Mesenchymal stem cell (in vitro differentiated cells and primary cell): ENCODE results near the gene CIAO2A.
"Not testable (repeated sequence)": the region's sequence is repeated elsewhere in the genome, so short reads cannot be mapped to it uniquely, and the experiment has no call there.

Experiments
- DNase-seq: peaks from one replicate; pipeline ENCODE4 v3.0.0-alpha.2; 2013
- H2AFZ ChIP-seq: one replicate; pipeline ENCODE4 v1.6.1; 2013; ENCODE audit warnings: low read depth, mild to moderate bottlenecking, control low read depth, inconsistent platforms, low read length, moderate library complexity
- H2AK5ac ChIP-seq: 2 replicates; pipeline ENCODE4 v1.6.1; 2013; ENCODE audit warnings: low read length, moderate library complexity, mild to moderate bottlenecking, inconsistent platforms; ENCODE audit not compliant: severe bottlenecking
- H2BK120ac ChIP-seq: one replicate; pipeline ENCODE4 v1.6.1; 2013; ENCODE audit warnings: low read depth, mild to moderate bottlenecking, inconsistent platforms, low read length, moderate library complexity
- H2BK12ac ChIP-seq, 2 experiments: one replicate each; pipeline ENCODE4 v1.6.1; 2013; ENCODE audit warnings: inconsistent platforms in 2 of 2, low read length in 2 of 2, mild to moderate bottlenecking in 2 of 2, moderate library complexity in 2 of 2, control low read depth in 1 of 2
- H2BK15ac ChIP-seq: one replicate; pipeline ENCODE4 v1.6.1; 2013; ENCODE audit warnings: mild to moderate bottlenecking, low read depth, inconsistent platforms; ENCODE audit not compliant: poor library complexity, severe bottlenecking
- H2BK5ac ChIP-seq: 2 replicates; pipeline ENCODE4 v1.6.1; 2013; ENCODE audit warnings: low read depth, mild to moderate bottlenecking, low read length, control low read depth, inconsistent platforms; ENCODE audit not compliant: poor library complexity, severe bottlenecking
- H3K14ac ChIP-seq, 2 experiments: one replicate each; pipeline ENCODE4 v1.6.1; 2013; ENCODE audit warnings: inconsistent platforms in 2 of 2, low read length in 2 of 2, control low read depth in 1 of 2, mild to moderate bottlenecking in 1 of 2, moderate library complexity in 1 of 2
- H3K18ac ChIP-seq, 2 experiments: one replicate each; pipeline ENCODE4 v1.6.1; 2013; ENCODE audit warnings: inconsistent platforms in 2 of 2, low read length in 2 of 2, control low read depth in 1 of 2, low read depth in 1 of 2, mild to moderate bottlenecking in 1 of 2
- H3K23ac ChIP-seq, 2 experiments: one replicate each; pipeline ENCODE4 v1.6.1; 2013; ENCODE audit warnings: inconsistent platforms in 2 of 2, low read length in 2 of 2, mild to moderate bottlenecking in 2 of 2, moderate library complexity in 2 of 2, control low read depth in 1 of 2
- H3K27ac ChIP-seq: 2 replicates; pipeline ENCODE4 v1.5.1; 2013; ENCODE audit warnings: mild to moderate bottlenecking, moderate library complexity, low read length, control low read depth, inconsistent platforms; ENCODE audit not compliant: poor library complexity, severe bottlenecking
- H3K27me3 ChIP-seq, 2 experiments: 2 replicates each; pipeline versions ENCODE4 v1.6.1 to v1.7.0; 2013; ENCODE audit warnings: low read length in 2 of 2, mild to moderate bottlenecking in 2 of 2, moderate library complexity in 2 of 2, control low read depth in 1 of 2, inconsistent platforms in 1 of 2; ENCODE audit not compliant: control insufficient read depth in 1 of 2, insufficient read depth in 1 of 2
- H3K36me3 ChIP-seq, 2 experiments: 2 replicates each; pipeline versions ENCODE4 v1.6.1 to v1.7.0; 2013; ENCODE audit warnings: low read length in 2 of 2, control low read depth in 1 of 2, inconsistent platforms in 1 of 2, low read depth in 1 of 2, mild to moderate bottlenecking in 1 of 2; ENCODE audit not compliant: insufficient read depth in 2 of 2, control insufficient read depth in 1 of 2
- H3K4ac ChIP-seq, 2 experiments: one replicate each; pipeline ENCODE4 v1.6.1; 2013; ENCODE audit warnings: inconsistent platforms in 2 of 2, low read length in 2 of 2, mild to moderate bottlenecking in 2 of 2, moderate library complexity in 2 of 2, control low read depth in 1 of 2, low read depth in 1 of 2
- H3K4me1 ChIP-seq: 2 replicates; pipeline ENCODE4 v1.6.1; 2013; ENCODE audit warnings: low read depth, low read length, control low read depth; ENCODE audit not compliant: control insufficient read depth, insufficient read depth
- H3K4me2 ChIP-seq: 2 replicates; pipeline ENCODE4 v1.6.1; 2013; ENCODE audit warnings: low read length, mild to moderate bottlenecking, inconsistent platforms; ENCODE audit not compliant: poor library complexity, severe bottlenecking
- H3K4me3 ChIP-seq, 2 experiments: 2 replicates each; pipeline versions ENCODE4 v1.5.1 to v1.7.0; 2013; ENCODE audit warnings: low read length in 2 of 2, mild to moderate bottlenecking in 2 of 2, control low read depth in 1 of 2, low read depth in 1 of 2; ENCODE audit not compliant: insufficient read depth in 1 of 2
- H3K79me1 ChIP-seq: replicated peaks from 2 replicates; pipeline ENCODE4 v1.6.1; 2013; ENCODE audit warnings: mild to moderate bottlenecking, control low read depth, low read length, inconsistent platforms; ENCODE audit not compliant: poor library complexity, severe bottlenecking
- H3K9ac ChIP-seq: 2 replicates; pipeline ENCODE4 v1.7.0; 2013; ENCODE audit warnings: mild to moderate bottlenecking, low read length, moderate library complexity
- H3K9me3 ChIP-seq: 2 replicates; pipeline ENCODE4 v1.7.0; 2013; ENCODE audit warnings: mild to moderate bottlenecking, low read length; ENCODE audit not compliant: control insufficient read depth
- H4K8ac ChIP-seq: one replicate; pipeline ENCODE4 v1.6.1; 2013; ENCODE audit warnings: inconsistent platforms, mild to moderate bottlenecking, low read length, moderate library complexity
- H4K91ac ChIP-seq: one replicate; pipeline ENCODE4 v1.6.1; 2013; ENCODE audit warnings: mild to moderate bottlenecking, low read length, inconsistent platforms
- WGBS: methylation state at CpG from one replicate; pipeline ENCODE4 v1.1.7; 2013; ENCODE audit warnings: mixed read lengths; 5-methylcytosine and 5-hydroxymethylcytosine counted together

The CIAO2A gene

DNA sequence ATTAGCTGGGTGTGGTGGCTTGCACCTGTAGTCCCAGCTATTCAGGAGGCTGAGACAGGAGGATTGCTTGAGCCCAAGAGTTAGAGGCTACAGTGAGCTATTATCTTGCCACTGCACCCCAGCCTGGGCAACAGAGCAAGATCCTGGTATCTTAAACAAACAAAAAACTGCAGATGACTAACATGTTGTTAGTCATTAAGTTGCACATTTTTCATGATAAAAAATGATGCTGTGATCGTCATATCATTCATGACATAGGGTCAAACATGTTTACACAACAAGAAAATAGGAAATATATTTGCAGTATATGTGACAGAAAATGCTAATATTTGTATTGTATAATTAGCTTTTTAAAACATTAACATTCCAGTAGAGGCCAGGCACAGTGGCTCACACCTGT lies 27.2 kb downstream of the CIAO2A start:
- H3K4me3 ChIP-seq, result no peak overlapping the region
- H3K14ac ChIP-seq, result no peak overlapping the region
- H3K27ac ChIP-seq, result no peak overlapping the region
- no peak overlapping the region for H2BK15ac ChIP-seq
- no peak overlapping the region for H3K4ac ChIP-seq
- no peaks in the 10 kb centered on the region for H3K36me3 ChIP-seq
- WGBS, result no CpG with 5 or more reads among the region's 1 CpG
- no peak overlapping the region for H4K91ac ChIP-seq
- H3K4me2 ChIP-seq, result no peak overlapping the region
- H2BK5ac ChIP-seq, result no peak overlapping the region
- H3K4me1 ChIP-seq, result peaks cover 3% of the 10 kb centered on the region
- H3K9ac ChIP-seq, result no peak overlapping the region
- H2BK12ac ChIP-seq, result no peak overlapping the region
- no peak overlapping the region for H2AK5ac ChIP-seq
- H2BK120ac ChIP-seq, result no peak overlapping the region
- no peak overlapping the region for H3K18ac ChIP-seq
- H2AFZ ChIP-seq, result no peak overlapping the region
- H3K27me3 ChIP-seq, result no peaks in the 10 kb centered on the region
- no peaks in the 10 kb centered on the region for H3K9me3 ChIP-seq
- no peaks in the 10 kb centered on the region for H3K79me1 ChIP-seq
- H4K8ac ChIP-seq, result no peak overlapping the region
- no peak for DNase-seq
- H3K23ac ChIP-seq, result no peak overlapping the region

GRCh38 chr15:64060716-64061115 lies 32.9 kb downstream of the CIAO2A start:
- no peak overlapping the region for H2BK12ac ChIP-seq
- DNase-seq, result no peak
- no peaks in the 10 kb centered on the region for H3K27me3 ChIP-seq
- H2BK15ac ChIP-seq, result no peak overlapping the region
- no peaks in the 10 kb centered on the region for H3K4me1 ChIP-seq
- no peak overlapping the region for H3K14ac ChIP-seq
- H3K23ac ChIP-seq, result no peak overlapping the region
- 94% methylated on average over 24 of the region's 29 CpGs for WGBS
- H3K36me3 ChIP-seq, result no peaks in the 10 kb centered on the region
- H3K9me3 ChIP-seq, result no peaks in the 10 kb centered on the region
- H3K27ac ChIP-seq, result no peak overlapping the region
- no peak overlapping the region for H3K9ac ChIP-seq
- H3K4ac ChIP-seq, result no peak overlapping the region
- H2AK5ac ChIP-seq, result no peak overlapping the region
- no peak overlapping the region for H2BK120ac ChIP-seq
- no peak overlapping the region for H3K4me2 ChIP-seq
- H4K8ac ChIP-seq, result no peak overlapping the region
- H2BK5ac ChIP-seq, result no peak overlapping the region
- H3K18ac ChIP-seq, result no peak overlapping the region
- no peak overlapping the region for H3K4me3 ChIP-seq
- no peaks in the 10 kb centered on the region for H3K79me1 ChIP-seq
- H2AFZ ChIP-seq, result no peak overlapping the region
- no peak overlapping the region for H4K91ac ChIP-seq

DNA sequence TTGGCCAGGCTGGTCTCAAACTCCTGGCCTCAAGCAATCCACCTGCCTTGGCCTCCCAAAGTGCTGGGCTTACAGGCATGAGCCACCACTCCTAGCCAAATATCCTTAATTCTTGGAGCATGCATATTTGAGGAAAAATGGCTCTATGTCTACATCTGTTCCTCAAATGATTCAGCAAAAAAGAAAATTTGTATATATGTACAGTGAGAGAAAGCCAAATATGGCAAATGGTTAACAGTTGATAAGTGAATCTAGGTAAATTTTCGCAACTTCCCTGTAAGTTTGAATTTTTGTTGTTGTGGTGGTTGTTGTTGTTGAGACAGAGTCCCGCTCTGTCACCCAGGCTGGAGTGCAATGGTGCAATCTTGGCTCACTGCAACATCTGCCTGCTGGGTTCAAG lies 34.5 kb downstream of the CIAO2A start:
- not testable (repeated sequence) for H4K8ac ChIP-seq, H3K4me2 ChIP-seq, H3K14ac ChIP-seq, H3K27ac ChIP-seq, H2BK15ac ChIP-seq, H2AK5ac ChIP-seq, H3K27me3 ChIP-seq, H3K4ac ChIP-seq, H2AFZ ChIP-seq, H3K4me3 ChIP-seq, H2BK12ac ChIP-seq, H3K79me1 ChIP-seq, H3K9ac ChIP-seq, H3K23ac ChIP-seq, H3K9me3 ChIP-seq, H2BK5ac ChIP-seq, H2BK120ac ChIP-seq, H3K36me3 ChIP-seq, H4K91ac ChIP-seq, H3K18ac ChIP-seq, DNase-seq, H3K4me1 ChIP-seq
- WGBS, result 100% methylated on average over 2 of the region's 2 CpGs

DNA sequence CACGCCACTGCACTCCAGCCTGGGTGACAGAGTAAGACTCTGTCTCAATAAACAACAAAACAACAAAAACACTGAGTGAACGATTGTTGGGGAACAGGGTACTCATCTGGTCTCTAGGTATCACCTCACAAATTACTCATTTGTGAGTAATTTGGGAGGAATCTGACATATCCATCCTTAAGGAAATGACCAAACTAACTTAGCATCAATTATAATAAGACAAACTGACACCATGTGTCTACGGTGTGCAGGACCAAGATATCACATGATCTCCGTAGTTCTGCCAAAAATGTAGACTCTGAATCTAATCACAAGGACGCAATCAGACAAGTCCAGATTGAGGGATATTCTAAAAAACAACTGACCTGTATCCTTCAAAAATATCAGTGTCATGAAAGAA lies 35.4 kb downstream of the CIAO2A start:
- H4K8ac ChIP-seq, result no peak overlapping the region

More for the DNA sequence above, 35.4 kb downstream of the CIAO2A start:
- no peak overlapping the region for H2BK15ac ChIP-seq
- DNase-seq, result no peak
- no peaks in the 10 kb centered on the region for H3K27me3 ChIP-seq
- H3K9ac ChIP-seq, result no peak overlapping the region
- H2BK5ac ChIP-seq, result no peak overlapping the region
- H3K4me3 ChIP-seq, result no peak overlapping the region
- H4K91ac ChIP-seq, result no peak overlapping the region
- no peaks in the 10 kb centered on the region for H3K9me3 ChIP-seq
- H3K4me1 ChIP-seq, result no peaks in the 10 kb centered on the region
- H3K4me2 ChIP-seq, result no peak overlapping the region
- H3K18ac ChIP-seq, result no peak overlapping the region
- H3K36me3 ChIP-seq, result no peaks in the 10 kb centered on the region
- H3K4ac ChIP-seq, result no peak overlapping the region
- H3K79me1 ChIP-seq, result no peaks in the 10 kb centered on the region
- no peak overlapping the region for H2AK5ac ChIP-seq
- no peak overlapping the region for H2AFZ ChIP-seq
- no peak overlapping the region for H2BK120ac ChIP-seq
- 32% methylated on average over 3 of the region's 5 CpGs for WGBS
- H3K14ac ChIP-seq, result no peak overlapping the region
- H3K23ac ChIP-seq, result no peak overlapping the region
- H2BK12ac ChIP-seq, result no peak overlapping the region
- no peak overlapping the region for H3K27ac ChIP-seq
